H54 (cell line): ENCODE measurements around the gene CUX1.

Source experiments
- DNase-seq: peaks from one replicate; pipeline ENCODE4 v3.0.0; 2011; ENCODE audit warnings: low spot score, mixed read lengths; ENCODE audit not compliant: insufficient read length
- FAIRE-seq: peaks from 3 replicates; lab custom pipeline; 2011; peaks lifted over from hg19 to GRCh38; lab: Jason Lieb, UNC
- POLR2A ChIP-seq: IDR thresholded peaks from 2 replicates; pipeline ENCODE4 v1.6.1; 2011; ENCODE audit warnings: low read depth, mild to moderate bottlenecking, low read length

The CUX1 gene

GRCh38 chr7:101954499-101954898, 137.1 kb downstream of the CUX1 start:
- TF ChIP-seq POLR2A = no peak
- FAIRE-seq = no peak

GRCh38 chr7:101956130-101956529, 138.7 kb downstream of the CUX1 start:
- no peak for TF ChIP-seq POLR2A
- FAIRE-seq (no peak), DNase-seq (no peak)

More at GRCh38 chr7:101954499-101954898, 137.1 kb downstream of the CUX1 start:
- no peak for DNase-seq

GRCh38 chr7:101957744-101958525, 140.5 kb downstream of the CUX1 start:
- no peak for FAIRE-seq
- DNase-seq = no peak
- TF ChIP-seq POLR2A = no peak

- no peak for FAIRE-seq
- no peak for DNase-seq
- TF ChIP-seq POLR2A = no peak
Measured at GRCh38 chr7:101959342-101959741, 141.9 kb downstream of the CUX1 start.

GRCh38 chr7:101959829-101960228, 142.4 kb downstream of the CUX1 start:
- FAIRE-seq (no peak), DNase-seq (no peak)
- TF ChIP-seq POLR2A = no peak

GRCh38 chr7:101960323-101960722, 142.9 kb downstream of the CUX1 start:
- DNase-seq (no peak), FAIRE-seq (no peak)
- no peak for TF ChIP-seq POLR2A

- FAIRE-seq = no peak
- no peak for TF ChIP-seq POLR2A
- no peak for DNase-seq
Measured at GRCh38 chr7:101960985-101961708, 143.7 kb downstream of the CUX1 start.

GRCh38 chr7:101961811-101962210, 144.4 kb downstream of the CUX1 start:
- FAIRE-seq (no peak), DNase-seq (no peak)
- TF ChIP-seq POLR2A = no peak

- FAIRE-seq (no peak), DNase-seq (no peak)
- TF ChIP-seq POLR2A = no peak
Measured at GRCh38 chr7:101963693-101964092, 146.3 kb downstream of the CUX1 start.

GRCh38 chr7:101964680-101965452, 147.4 kb downstream of the CUX1 start:
- no peak for FAIRE-seq
- TF ChIP-seq POLR2A = no peak
- no peak for DNase-seq

- no peak for TF ChIP-seq POLR2A
- FAIRE-seq (no peak), DNase-seq (no peak)
Measured at GRCh38 chr7:101968720-101969466, 151.5 kb downstream of the CUX1 start.

- DNase-seq (no peak), FAIRE-seq (no peak)
- no peak for TF ChIP-seq POLR2A
Measured at GRCh38 chr7:101969997-101970585, 152.7 kb downstream of the CUX1 start.

- FAIRE-seq (no peak), DNase-seq (no peak)
- TF ChIP-seq POLR2A = no peak
Measured at GRCh38 chr7:101970801-101971200, 153.4 kb downstream of the CUX1 start.

GRCh38 chr7:101971457-101971856, 154.0 kb downstream of the CUX1 start:
- FAIRE-seq = no peak
- TF ChIP-seq POLR2A = no peak

More at GRCh38 chr7:101971457-101971856, 154.0 kb downstream of the CUX1 start:
- no peak for DNase-seq
